Skeletal muscle cell (primary cell): ENCODE measurements around the gene CABP2.

Source experiments
- DNase-seq: peaks from one replicate; pipeline ENCODE4 v3.0.0-alpha.2; 2010; ENCODE audit warnings: low read depth
- H3K4me3 ChIP-seq: 2 replicates; pipeline ENCODE4 v1.5.1; 2011; ENCODE audit warnings: low read depth, mild to moderate bottlenecking, control low read depth, low read length, moderate library complexity

The CABP2 gene

DNA sequence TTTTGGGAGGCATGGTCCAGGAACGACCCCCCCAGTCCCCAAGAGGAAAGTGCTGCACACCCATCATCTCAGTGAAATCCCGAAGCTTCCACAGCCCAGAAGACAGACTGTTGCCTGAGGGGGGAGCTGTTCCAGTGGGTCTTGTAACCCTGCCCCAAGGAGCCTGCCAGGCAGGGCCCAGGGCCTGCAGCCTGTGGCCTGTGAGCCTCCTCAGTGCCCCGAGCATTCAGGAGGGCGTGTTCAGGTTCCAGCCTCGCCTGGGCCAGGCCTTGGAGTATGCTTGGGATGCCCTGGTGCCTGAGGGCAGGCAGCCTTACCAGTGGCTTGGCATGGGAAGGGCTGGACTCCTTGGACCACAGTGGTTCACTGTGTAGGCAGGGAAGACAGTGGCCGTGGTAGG is 18.0 kb upstream of the CABP2 start:
- no peak for DNase-seq
- no peak overlapping the region for H3K4me3 ChIP-seq

- no peak for DNase-seq
- H3K4me3 ChIP-seq = no peak overlapping the region
Measured at GRCh38 chr11:67539550-67539949, 16.3 kb upstream of the CABP2 start.

- no peak for DNase-seq
- no peak overlapping the region for H3K4me3 ChIP-seq
Measured at GRCh38 chr11:67538823-67539505, 15.7 kb upstream of the CABP2 start.

DNA sequence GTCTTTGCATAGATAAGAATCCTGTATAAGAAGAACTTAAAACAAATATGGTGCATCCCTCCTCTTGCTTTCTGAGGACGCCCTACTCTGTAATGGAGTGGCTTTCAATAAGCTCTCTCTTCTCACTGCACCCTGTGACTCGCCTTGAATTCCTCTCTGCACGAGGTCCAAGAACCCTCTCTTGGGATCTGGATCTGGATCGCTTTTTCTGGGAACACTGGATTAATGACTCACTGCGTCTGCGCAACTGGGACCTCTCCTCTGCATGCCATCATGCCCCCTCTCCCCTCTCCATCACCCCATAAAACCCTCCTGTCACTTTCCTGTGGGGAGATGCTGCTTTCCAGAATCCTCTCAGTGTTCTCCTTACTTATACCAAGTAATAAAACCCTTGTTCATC is 15.1 kb upstream of the CABP2 start:
- DNase-seq = no peak
- no peak overlapping the region for H3K4me3 ChIP-seq

GRCh38 chr11:67535561-67535960 is 12.3 kb upstream of the CABP2 start:
- no peak for DNase-seq
- no peak overlapping the region for H3K4me3 ChIP-seq

GRCh38 chr11:67534070-67534679 is 10.9 kb upstream of the CABP2 start:
- DNase-seq = no peak
- H3K4me3 ChIP-seq = no peak overlapping the region

- no peak for DNase-seq
- H3K4me3 ChIP-seq = no peak overlapping the region
Measured at GRCh38 chr11:67532889-67533288, 9.6 kb upstream of the CABP2 start.

- no peak for DNase-seq
- no peak overlapping the region for H3K4me3 ChIP-seq
Measured at GRCh38 chr11:67530282-67530592, 7.0 kb upstream of the CABP2 start.

DNA sequence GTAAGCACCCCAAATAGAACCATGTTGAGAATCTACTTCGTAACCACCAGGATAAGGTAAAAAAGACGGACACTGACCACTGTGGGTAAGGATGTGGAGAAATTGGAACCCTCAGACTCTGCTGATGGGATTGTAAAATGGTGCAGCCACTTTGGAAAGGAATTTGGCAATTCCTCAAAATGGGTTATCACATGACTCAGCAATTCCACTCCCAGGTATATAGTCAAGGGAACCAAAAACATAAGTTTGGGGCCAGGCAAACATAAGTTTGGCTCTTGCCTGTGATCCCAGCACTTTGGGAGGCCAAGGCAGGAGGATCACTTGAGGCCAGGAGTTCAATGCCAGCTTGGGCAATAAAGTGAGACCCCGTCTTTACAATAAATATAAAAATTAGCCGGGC is 5.1 kb upstream of the CABP2 start:
- H3K4me3 ChIP-seq = no peak overlapping the region
- DNase-seq = no peak

GRCh38 chr11:67525275-67525976 is 2.2 kb upstream of the CABP2 start:
- no peak overlapping the region for H3K4me3 ChIP-seq
- DNase-seq = no peak

- H3K4me3 ChIP-seq = no peak overlapping the region
- no peak for DNase-seq
Measured at GRCh38 chr11:67524480-67524808, 1.2 kb upstream of the CABP2 start.

- no peak overlapping the region for H3K4me3 ChIP-seq
- no peak for DNase-seq
Measured at GRCh38 chr11:67523556-67524479, 572 bp upstream of the CABP2 start.

DNA sequence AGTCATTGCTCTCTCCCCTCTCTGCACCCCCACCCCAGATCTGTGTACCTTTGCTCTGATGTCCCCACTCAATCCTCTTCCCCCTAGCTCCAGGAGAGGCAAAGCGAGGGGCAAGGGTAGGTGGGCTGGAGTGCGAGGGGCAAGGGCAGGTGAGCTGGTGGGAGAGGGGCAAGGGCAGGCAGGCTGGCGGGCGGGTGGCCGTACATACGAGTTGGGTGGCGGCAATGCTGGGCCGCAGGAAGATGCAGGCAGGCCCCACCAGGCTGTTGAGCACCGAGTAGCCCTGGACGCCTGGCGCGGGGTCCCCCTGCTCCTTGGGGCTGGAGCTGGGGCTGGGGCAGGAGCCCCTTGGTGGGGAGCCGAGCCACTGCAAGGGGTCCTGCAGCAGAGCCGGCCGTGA is 908 bp downstream of the CABP2 start:
- no peak for DNase-seq
- H3K4me3 ChIP-seq = no peak overlapping the region

DNA sequence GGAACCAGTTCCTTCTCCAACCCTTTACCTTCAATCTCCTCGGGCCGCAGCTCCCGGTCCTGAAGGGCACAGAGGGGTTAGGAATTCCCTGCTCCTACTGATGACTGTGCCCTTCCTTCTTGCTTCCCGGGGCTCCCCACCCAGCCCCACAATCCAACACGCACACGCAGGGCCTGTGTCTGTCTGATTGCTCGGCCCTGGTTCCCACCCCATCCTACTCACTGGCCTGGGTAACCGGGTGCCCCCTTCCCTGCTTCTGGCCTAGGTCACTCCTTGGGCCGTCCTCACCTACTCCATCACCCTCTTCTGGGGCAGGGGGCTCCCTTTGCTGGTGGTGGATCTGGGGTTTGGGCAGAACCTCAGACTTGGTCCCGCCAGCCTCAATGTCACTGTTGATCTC is 1.3 kb downstream of the CABP2 start:
- no peak for DNase-seq
- no peak overlapping the region for H3K4me3 ChIP-seq

GRCh38 chr11:67520856-67521824 is 2.1 kb downstream of the CABP2 start:
- DNase-seq = no peak

DNA sequence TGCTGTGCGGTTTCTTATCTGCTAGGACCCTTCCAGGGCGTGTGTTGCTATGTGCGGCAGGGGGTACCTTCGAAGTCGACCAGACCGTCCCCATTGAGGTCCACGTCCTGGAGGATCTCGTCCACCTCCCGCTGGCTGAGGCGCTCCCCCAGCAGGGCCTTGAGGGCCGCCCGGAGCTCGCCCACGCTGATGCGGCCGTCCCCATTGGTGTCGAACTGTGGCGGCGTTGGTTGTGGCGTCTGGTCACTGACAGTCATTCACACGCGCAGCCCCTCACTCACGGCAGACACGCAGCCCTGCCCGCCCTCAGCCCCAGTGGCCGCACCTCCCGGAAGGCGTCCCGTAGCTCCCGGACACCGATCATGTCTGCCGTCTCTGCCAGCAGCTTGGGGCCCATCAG is 3.5 kb downstream of the CABP2 start:
- DNase-seq = no peak
- H3K4me3 ChIP-seq = no peak overlapping the region

More at GRCh38 chr11:67520856-67521824, 2.1 kb downstream of the CABP2 start:
- no peak overlapping the region for H3K4me3 ChIP-seq

DNA sequence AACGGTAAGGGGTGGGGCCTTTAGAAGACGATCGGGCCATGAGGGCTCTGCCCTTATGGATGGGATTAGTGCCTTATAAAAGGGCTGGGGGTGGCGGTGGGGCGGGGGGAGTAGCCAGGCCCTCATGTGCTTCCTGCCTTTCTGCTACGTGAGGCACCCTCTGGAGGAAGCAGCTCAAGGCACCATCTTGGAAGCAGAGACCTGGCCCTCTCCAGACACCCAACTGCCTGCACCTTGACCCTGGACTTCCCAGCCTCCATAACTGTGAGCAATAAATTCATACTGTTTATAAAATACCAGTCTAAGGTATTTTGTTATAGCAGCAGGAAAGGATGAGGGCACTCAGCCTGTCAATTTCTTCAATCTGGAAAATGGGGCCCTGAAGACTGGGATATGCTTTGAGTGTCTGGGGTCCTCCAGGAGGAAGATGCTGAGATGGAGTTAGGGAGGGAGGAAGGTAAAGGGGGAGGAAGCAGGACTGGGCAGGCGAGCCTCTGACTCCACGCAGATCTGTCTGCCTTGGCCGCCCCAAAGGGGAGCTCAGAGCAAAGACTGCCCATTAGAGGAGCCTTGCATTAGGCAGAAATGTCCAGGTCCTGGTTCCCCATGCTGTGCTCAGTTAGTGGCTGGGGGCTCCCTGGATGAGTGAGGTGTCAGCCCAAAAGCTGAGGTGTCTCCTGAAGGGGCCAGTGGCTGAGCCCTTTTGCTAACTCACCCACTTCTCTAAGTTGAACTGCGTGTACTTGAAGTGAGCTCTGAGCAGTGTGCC is 5.3 kb downstream of the CABP2 start:
- no peak overlapping the region for H3K4me3 ChIP-seq
- DNase-seq = no peak

DNA sequence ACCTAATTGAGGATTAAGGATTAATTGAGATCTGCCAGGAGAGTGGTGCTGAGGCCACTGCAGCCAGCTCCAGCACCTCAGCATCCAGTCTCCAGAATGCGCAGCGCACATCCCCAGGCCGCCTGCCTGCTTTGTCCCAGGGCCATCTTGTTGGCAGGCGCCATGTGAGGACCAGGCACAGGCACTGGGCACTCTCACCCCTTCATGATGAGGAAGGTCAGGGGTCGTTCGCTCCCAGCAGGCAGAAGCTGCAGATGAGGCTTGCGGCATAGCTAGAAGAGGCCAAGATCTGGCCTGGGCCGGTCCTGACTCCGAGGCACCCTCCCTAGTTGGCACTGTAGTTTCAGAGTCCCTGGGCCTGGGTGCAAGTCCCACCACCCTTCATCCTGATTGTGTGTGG is 6.4 kb downstream of the CABP2 start:
- no peak overlapping the region for H3K4me3 ChIP-seq
- DNase-seq = no peak
